Activated T-cell treated with anti-CD3 and anti-CD28 coated beads for 4 hours (primary cell): ENCODE data around the gene CA9.

ENCODE experiments used
- DNase-seq: peaks from one replicate; pipeline ENCODE4 v3.0.0-alpha.2; 2020

The CA9 gene

GRCh38 chr9:35696520-35697215 is 22.9 kb downstream of the CA9 start:
- peak; percentile 33 for DNase-seq

- DNase-seq = no peak
These were observed 23.8 kb downstream of the CA9 start for GRCh38 chr9:35697486-35697885.

- DNase-seq = no peak
These were observed 24.5 kb downstream of the CA9 start for GRCh38 chr9:35698231-35698630.

GRCh38 chr9:35700031-35700430 is 26.3 kb downstream of the CA9 start:
- DNase-seq = no peak

- DNase-seq = no peak
These were observed 27.2 kb downstream of the CA9 start for GRCh38 chr9:35700942-35701341.

GRCh38 chr9:35702696-35703095 is 29.0 kb downstream of the CA9 start:
- no peak for DNase-seq

- DNase-seq = no peak
These were observed 30.4 kb downstream of the CA9 start for GRCh38 chr9:35703906-35704672.

- no peak for DNase-seq
These were observed 31.6 kb downstream of the CA9 start for GRCh38 chr9:35705372-35705771.

- no peak for DNase-seq
These were observed 32.2 kb downstream of the CA9 start for GRCh38 chr9:35705836-35706430.

- no peak for DNase-seq
These were observed 33.2 kb downstream of the CA9 start for GRCh38 chr9:35706951-35707350.

- no peak for DNase-seq
These were observed 34.4 kb downstream of the CA9 start for GRCh38 chr9:35708146-35708545.

GRCh38 chr9:35710818-35711500 is 37.2 kb downstream of the CA9 start:
- no peak for DNase-seq

- DNase-seq = no peak
These were observed 38.0 kb downstream of the CA9 start for GRCh38 chr9:35711501-35712428.

GRCh38 chr9:35712762-35713400 is 39.2 kb downstream of the CA9 start:
- DNase-seq = no peak

GRCh38 chr9:35713578-35713977 is 39.9 kb downstream of the CA9 start:
- no peak for DNase-seq

- DNase-seq = no peak
These were observed 40.4 kb downstream of the CA9 start for GRCh38 chr9:35714123-35714522.

- DNase-seq = no peak
These were observed 41.0 kb downstream of the CA9 start for GRCh38 chr9:35714579-35715252.

- no peak for DNase-seq
These were observed 42.5 kb downstream of the CA9 start for GRCh38 chr9:35716230-35716629.

- DNase-seq = no peak
These were observed 43.6 kb downstream of the CA9 start for GRCh38 chr9:35717132-35717870.

- no peak for DNase-seq
These were observed 45.2 kb downstream of the CA9 start for GRCh38 chr9:35718721-35719511.
